Ovary (tissue), 9 donors: ENCODE results near the gene SIX3. TPM values are rescaled to one million over a fixed set of nuclear protein-coding genes. Genes with fewer than 3 reads are reported as not detected.

Source experiments
- DNase-seq, 5 donors: peaks; one replicate each; pipeline ENCODE4 v3.0.0-alpha.2; 2019 to 2020
- H3K27ac ChIP-seq, 2 donors: fragments of 200-600 bp; one replicate each; pipeline versions ENCODE4 v1.5.1 to v1.8.0; 2019 to 2022
- H3K27me3 ChIP-seq: fragments of 200-600 bp; one replicate; pipeline ENCODE4 v1.8.0; 2022
- H3K36me3 ChIP-seq: fragments of 200-600 bp; sonication (generic); one replicate; pipeline ENCODE4 v1.5.1; 2019
- H3K4me1 ChIP-seq: one replicate; pipeline ENCODE4 v1.8.1; 2013; ENCODE audit warnings: mild to moderate bottlenecking, moderate library complexity; ENCODE audit not compliant: insufficient read depth
- H3K4me3 ChIP-seq: fragments of 200-600 bp; sonication (generic); one replicate; pipeline ENCODE4 v1.5.1; 2017
- H3K9me3 ChIP-seq, 2 donors: fragments of 200-600 bp in 1 of 2; sonication (generic) in 1 of 2; one replicate each; pipeline versions ENCODE4 v1.5.1 to v1.8.1; 2013 to 2019; ENCODE audit warnings: mild to moderate bottlenecking in 1 of 2, moderate library complexity in 1 of 2
- EP300 ChIP-seq: sonication (generic); formaldehyde crosslinking; IDR thresholded peaks from one replicate; pipeline ENCODE4 v1.6.1; 2017; ENCODE audit warnings: antibody characterized with exemption
- POLR2A ChIP-seq: fragments of 450-650 bp; IDR thresholded peaks from one replicate; pipeline ENCODE4 v1.6.1; 2017; ENCODE audit warnings: antibody characterized with exemption, mild to moderate bottlenecking, moderate library complexity
- WGBS, 3 donors: extraction: QIAGEN DNeasy Blood & Tissue Kit in 1 of 3; methylation state at CpG; one replicate each; pipeline versions ENCODE4 v1.1.5 to v1.1.7; 2013 to 2017; 5-methylcytosine and 5-hydroxymethylcytosine counted together
- intact Hi-C, 4 donors: fragments of 100-400 bp; cut with DNase I; formaldehyde crosslinking; loops; one replicate each; pipeline versions ENCODE4 v1.11.0 to v1.15.1; 2022 to 2023
- polyA plus RNA-seq, 2 donors: library from polyadenylated mRNA; stranded (reverse); fragments of 200-250 nt in 1 of 2; fragments of 350-450 nt in 1 of 2; fragmentation: Illumina TruSeq in 1 of 2; extraction: RNeasy Lipid Tissue Mini Kit (QIAGEN cat#74804) in 1 of 2; gene quantifications; one replicate each; pipeline ENCODE4 v1.2.3, GENCODE V29; 2013 to 2014
- total RNA-seq, 7 donors: library from RNA; depleted of rRNA in 2 of 7; stranded (reverse); fragments of >200 nt in 2 of 7; fragmentation: NEBNext Ultra II Directional in 3 of 7; extraction: Animal tissue kit (Norgen Biotek cat#: 25700) in 3 of 7; gene quantifications; one replicate each; pipeline versions ENCODE4 v1.1.0 to v1.2.4, GENCODE V29; 2016 to 2023
- TF ChIP-seq, protein P1 (sequence below), 3 donors: fragments of 450-650 bp in 2 of 3; fragments of 200-600 bp in 1 of 3; IDR thresholded peaks; one replicate each; pipeline versions ENCODE4 v1.5.1 to v1.8.0; 2016 to 2022; ENCODE audit warnings: antibody characterized with exemption in 3 of 3, mild to moderate bottlenecking in 1 of 3
- donor health status: DM: no; HTN: no; CAD: no; lungs with moderate emphysema.
- donor health status: DM: no; HTN: no; CAD: no.
- donor health status: Bipolar disorder and iron deficiency.
- donor health status: DM: yes; HTN: yes; CAD: no.
- donor health status: DM: no; HTN: no; CAD: no.
- donor health status: DM: yes; HTN: yes; CAD: no.

The SIX3 gene
- total and polyA plus RNA-seq, 9 donors = not detected

DNA sequence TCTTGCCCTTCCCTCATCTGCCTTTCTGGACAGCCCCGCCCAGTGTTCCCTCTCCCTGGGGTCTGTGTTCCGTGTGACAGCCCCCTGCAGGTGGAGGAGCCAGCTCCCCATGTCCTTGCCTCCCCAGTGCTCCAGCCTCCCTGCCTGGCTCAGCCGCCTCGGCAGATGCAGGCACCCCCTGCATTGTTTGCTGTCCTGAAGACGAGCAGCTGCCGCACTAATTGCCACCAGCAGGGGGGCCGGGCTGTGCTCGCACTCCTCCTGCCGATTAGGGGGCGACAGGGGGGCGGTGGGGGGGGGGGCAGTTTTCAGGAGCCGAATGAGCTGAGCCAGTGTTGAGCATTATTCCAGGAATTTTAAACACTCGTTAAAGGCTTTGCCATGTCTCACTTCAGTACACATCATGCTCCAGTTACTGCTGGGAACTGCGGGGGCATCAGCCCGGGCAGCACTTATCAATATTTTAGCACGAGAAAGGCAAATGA lies 23.3 kb downstream of the SIX3 start:
- no peaks in the 10 kb centered on the region for H3K27me3 ChIP-seq
- H3K36me3 ChIP-seq = no peaks in the 10 kb centered on the region
- H3K4me1 ChIP-seq = no peaks in the 10 kb centered on the region
- 11 to 21% (median 14%) methylated on average over 16 of the region's 16 CpGs for WGBS, 3 donors
- intact Hi-C loops = no loop called here
- no peak overlapping the region for H3K4me3 ChIP-seq
- TF ChIP-seq, protein P1, sequence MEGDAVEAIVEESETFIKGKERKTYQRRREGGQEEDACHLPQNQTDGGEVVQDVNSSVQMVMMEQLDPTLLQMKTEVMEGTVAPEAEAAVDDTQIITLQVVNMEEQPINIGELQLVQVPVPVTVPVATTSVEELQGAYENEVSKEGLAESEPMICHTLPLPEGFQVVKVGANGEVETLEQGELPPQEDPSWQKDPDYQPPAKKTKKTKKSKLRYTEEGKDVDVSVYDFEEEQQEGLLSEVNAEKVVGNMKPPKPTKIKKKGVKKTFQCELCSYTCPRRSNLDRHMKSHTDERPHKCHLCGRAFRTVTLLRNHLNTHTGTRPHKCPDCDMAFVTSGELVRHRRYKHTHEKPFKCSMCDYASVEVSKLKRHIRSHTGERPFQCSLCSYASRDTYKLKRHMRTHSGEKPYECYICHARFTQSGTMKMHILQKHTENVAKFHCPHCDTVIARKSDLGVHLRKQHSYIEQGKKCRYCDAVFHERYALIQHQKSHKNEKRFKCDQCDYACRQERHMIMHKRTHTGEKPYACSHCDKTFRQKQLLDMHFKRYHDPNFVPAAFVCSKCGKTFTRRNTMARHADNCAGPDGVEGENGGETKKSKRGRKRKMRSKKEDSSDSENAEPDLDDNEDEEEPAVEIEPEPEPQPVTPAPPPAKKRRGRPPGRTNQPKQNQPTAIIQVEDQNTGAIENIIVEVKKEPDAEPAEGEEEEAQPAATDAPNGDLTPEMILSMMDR (IDR thresholded peaks at IDR 0.05) = no peak
- TF ChIP-seq EP300 (no peak), POLR2A (no peak)
- H3K27ac ChIP-seq = no peak overlapping the region
- no peak for DNase-seq
- H3K9me3 ChIP-seq = no peaks in the 10 kb centered on the region

DNA sequence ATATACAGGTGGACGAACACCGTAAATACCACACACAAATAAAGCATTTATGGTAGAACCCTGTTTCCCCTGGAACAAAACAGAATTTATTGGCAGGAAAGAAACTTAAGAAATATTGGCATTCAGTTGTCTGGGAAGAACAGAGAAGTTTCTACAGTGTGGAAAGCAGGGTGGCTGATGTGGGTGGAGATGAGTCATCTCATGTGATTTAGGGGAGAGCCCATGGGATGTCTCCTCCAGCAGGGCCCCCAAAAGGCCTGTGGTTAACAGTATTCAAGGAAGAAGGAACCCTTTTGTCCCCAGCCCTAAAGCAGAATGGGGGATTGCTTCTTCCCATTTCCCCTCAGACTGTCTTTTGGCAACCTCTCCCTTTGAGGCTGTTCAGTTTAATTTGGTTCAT lies 24.2 kb downstream of the SIX3 start:
- Histone ChIP-seq H3K27ac (no peak overlapping the region), H3K4me1 (no peaks in the 10 kb centered on the region), H3K36me3 (no peaks in the 10 kb centered on the region), H3K4me3 (no peak overlapping the region), H3K9me3 (no peaks in the 10 kb centered on the region), H3K27me3 (no peaks in the 10 kb centered on the region)
- intact Hi-C loops = no loop called here
- 83 to 89% (median 87%) methylated on average over 2 of the region's 2 CpGs for WGBS, 3 donors
- no peak for DNase-seq
- no peak for TF ChIP-seq POLR2A
- TF ChIP-seq EP300 = no peak
- TF ChIP-seq, protein P1 (IDR thresholded peaks at IDR 0.05) = no peak

GRCh38 chr2:44967056-44967455 lies 25.6 kb downstream of the SIX3 start:
- Histone ChIP-seq H3K27me3 (no peaks in the 10 kb centered on the region), H3K4me3 (no peak overlapping the region), H3K4me1 (no peaks in the 10 kb centered on the region), H3K9me3 (no peaks in the 10 kb centered on the region), H3K27ac (no peak overlapping the region), H3K36me3 (no peaks in the 10 kb centered on the region)
- 61 to 64% (median 62%) methylated on average over 6 of the region's 6 CpGs for WGBS, 3 donors
- DNase-seq = no peak
- TF ChIP-seq POLR2A = no peak
- intact Hi-C loops = no loop called here

DNA sequence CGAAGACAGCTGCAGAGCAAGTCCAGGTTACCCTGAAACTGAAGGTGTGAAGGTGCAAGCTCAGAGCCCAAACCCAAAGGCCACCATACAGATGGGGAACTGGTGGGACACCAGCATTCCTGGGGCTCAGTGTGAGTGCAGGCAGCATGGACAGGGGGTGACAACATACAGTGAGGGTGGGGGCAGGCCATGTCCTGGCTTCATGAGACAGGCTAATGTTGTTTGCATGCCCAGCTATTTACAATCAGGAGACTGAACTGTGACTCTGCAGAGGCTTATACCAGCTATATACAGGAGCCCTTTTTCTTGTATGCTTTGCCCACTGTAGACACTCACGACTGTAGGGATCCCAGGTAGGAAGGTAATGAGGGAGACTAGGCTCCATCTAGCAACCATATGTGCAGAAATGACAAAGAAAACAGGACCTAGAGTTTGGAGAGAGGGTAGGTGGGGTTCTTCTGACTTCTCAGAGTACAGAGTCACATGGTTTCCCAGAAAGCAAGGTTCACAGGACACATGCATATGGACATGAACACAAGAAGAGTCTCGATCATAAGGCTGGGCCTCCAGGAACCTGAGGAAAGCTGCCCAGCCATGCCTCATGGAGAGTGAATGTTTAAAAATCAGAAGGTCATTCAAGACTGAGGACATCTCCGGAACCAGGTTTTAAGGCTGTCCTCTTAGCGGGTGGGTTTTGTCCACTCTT lies 26.4 kb downstream of the SIX3 start:
- Histone ChIP-seq H3K4me3 (no peak overlapping the region), H3K4me1 (no peaks in the 10 kb centered on the region), H3K27ac (no peak overlapping the region), H3K36me3 (no peaks in the 10 kb centered on the region), H3K27me3 (no peaks in the 10 kb centered on the region), H3K9me3 (no peaks in the 10 kb centered on the region)
- WGBS, 3 donors = 84 to 90% (median 86%) methylated on average over 5 of the region's 5 CpGs
- intact Hi-C loops = no loop called here
- TF ChIP-seq EP300 = no peak
- TF ChIP-seq, protein P1 (IDR thresholded peaks at IDR 0.05) = no peak
- TF ChIP-seq POLR2A = no peak
- no peak for DNase-seq

DNA sequence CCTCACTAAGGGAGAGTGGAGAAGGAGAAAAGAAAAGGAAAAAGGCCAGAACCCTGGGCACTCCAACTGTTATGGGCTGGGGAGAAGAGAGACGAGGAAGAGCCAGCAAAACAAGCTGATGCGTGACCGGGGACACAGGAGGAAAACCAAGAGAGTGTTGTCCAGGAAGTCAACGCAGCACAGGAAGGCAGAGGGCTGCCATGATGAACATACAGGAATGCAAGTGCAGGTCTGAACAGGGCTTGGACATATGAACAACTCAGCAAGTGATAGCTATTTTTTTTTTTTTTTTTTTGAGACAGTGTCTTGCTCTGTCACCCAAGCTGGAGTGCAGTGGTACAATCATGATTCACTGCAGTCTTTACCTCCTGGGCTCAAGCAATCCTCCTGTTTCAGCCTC lies 28.4 kb downstream of the SIX3 start:
- Histone ChIP-seq H3K27me3 (no peaks in the 10 kb centered on the region), H3K4me3 (no peak overlapping the region), H3K36me3 (no peaks in the 10 kb centered on the region), H3K4me1 (no peaks in the 10 kb centered on the region), H3K9me3 (no peaks in the 10 kb centered on the region), H3K27ac (no peak overlapping the region)
- intact Hi-C loops = no loop called here
- WGBS, 3 donors = 88 to 90% (median 89%) methylated on average over 4 of the region's 4 CpGs
- TF ChIP-seq EP300 (no peak), POLR2A (no peak)
- TF ChIP-seq, protein P1 (IDR thresholded peaks at IDR 0.05) = no peak
- no peak for DNase-seq
